Measurements from ENCODE around the gene FGF22. TPM values are rescaled to one million over a fixed set of nuclear protein-coding genes. Genes with fewer than 3 reads are reported as not detected.
"Not testable (repeated sequence)": the region's sequence is repeated elsewhere in the genome, so short reads cannot be mapped to it uniquely, and the experiment has no call there.

FGF22 gene
- polyA plus RNA-seq, 2 of the 4 experiments (the other 2 are of a cell fraction), result 0.13 to 1.0 TPM

GRCh38 chr19:619286-620002 is 20.2 kb upstream of the FGF22 start:
- peaks cover 22% of the 10 kb centered on the region for H3K4me1 ChIP-seq
- H3K4me3 ChIP-seq, result no peak overlapping the region
- 97% methylated on average over 18 of the region's 47 CpGs for WGBS (ENCODE audit: missing lambda C conversion rate)
- ChIA-PET CTCF (no interaction called here), POLR2A (no interaction called here)
- no peak overlapping the region for H3K4me2 ChIP-seq
- no peak for TF ChIP-seq RNF2 (IDR thresholded peaks at IDR 0.05; ENCODE audit: borderline replicate concordance, low read depth)
- no peak for TF ChIP-seq TFCP2L1 (CRISPR knock-in tag; IDR thresholded peaks at IDR 0.05)
- TF ChIP-seq ZFP36 (IDR thresholded peaks at IDR 0.05; ENCODE audit: borderline replicate concordance, partially characterized antibody), result no peak
- no peak for TF ChIP-seq ESRRA (IDR thresholded peaks at IDR 0.05; ENCODE audit: borderline replicate concordance, low read length)
- TF ChIP-seq JUN (IDR thresholded peaks at IDR 0.05), result no peak
- no peak for TF ChIP-seq BHLHE40 (IDR thresholded peaks at IDR 0.05; ENCODE audit: low read depth, low read length)
- no peak for TF ChIP-seq TP53 (CRISPR knock-in tag; IDR thresholded peaks at IDR 0.05)
- TF ChIP-seq MAZ (IDR thresholded peaks at IDR 0.05; ENCODE audit: borderline replicate concordance, low read depth, low read length), result no peak
- no peak for ATAC-seq
- no peaks in the 10 kb centered on the region for H3K9me3 ChIP-seq
- H3K27ac ChIP-seq, result no peak overlapping the region
- DNase-seq (ENCODE audit: low read depth in 1 of 2, low spot score in 1 of 2), result no peak
- FAIRE-seq, result no peak

GRCh38 chr19:620166-620862 is 19.4 kb upstream of the FGF22 start:
- no peak for ATAC-seq
- no peak for FAIRE-seq
- ChIA-PET POLR2A (no interaction called here), CTCF (interaction anchor here (0.5 kb wide), 1 partner anchor 45 kb away, joined by 3 read pairs; no protein-coding TSS in a partner anchor)
- no peak for TF ChIP-seq FOXS1 (CRISPR knock-in tag; IDR thresholded peaks at IDR 0.05)
- no peak for TF ChIP-seq RNF2 (IDR thresholded peaks at IDR 0.05; ENCODE audit: borderline replicate concordance, low read depth)
- no peak for TF ChIP-seq BHLHE40 (IDR thresholded peaks at IDR 0.05; ENCODE audit: low read depth, low read length)
- no peak for TF ChIP-seq USF2 (IDR thresholded peaks at IDR 0.05)
- no peak for TF ChIP-seq JUNB (IDR thresholded peaks at IDR 0.05)
- no peak for TF ChIP-seq MYC (IDR thresholded peaks at IDR 0.05; ENCODE audit: borderline replicate concordance, low read length)
- TF ChIP-seq CHD2 (IDR thresholded peaks at IDR 0.05; ENCODE audit: low read length, partially characterized antibody), result no peak
- no peak for TF ChIP-seq FOSB (CRISPR knock-in tag; IDR thresholded peaks at IDR 0.05)
- TF ChIP-seq, protein P1, sequence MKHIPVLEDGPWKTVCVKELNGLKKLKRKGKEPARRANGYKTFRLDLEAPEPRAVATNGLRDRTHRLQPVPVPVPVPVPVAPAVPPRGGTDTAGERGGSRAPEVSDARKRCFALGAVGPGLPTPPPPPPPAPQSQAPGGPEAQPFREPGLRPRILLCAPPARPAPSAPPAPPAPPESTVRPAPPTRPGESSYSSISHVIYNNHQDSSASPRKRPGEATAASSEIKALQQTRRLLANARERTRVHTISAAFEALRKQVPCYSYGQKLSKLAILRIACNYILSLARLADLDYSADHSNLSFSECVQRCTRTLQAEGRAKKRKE (CRISPR knock-in tag; IDR thresholded peaks at IDR 0.05; ENCODE audit: low read depth), result no peak
- DNase-seq (ENCODE audit: low read depth in 1 of 2, low spot score in 1 of 2), result no peak
- 95% methylated on average over 28 of the region's 51 CpGs for WGBS (ENCODE audit: missing lambda C conversion rate)
- Histone ChIP-seq H3K4me3 (no peak overlapping the region), H3K4me2 (no peak overlapping the region), H3K27ac (peak overlapping the region in 1 of 2 experiments; percentile 43; a peak in 2 of 6 replicates), H3K4me1 (peaks cover 31% of the 10 kb centered on the region), H3K9me3 (no peaks in the 10 kb centered on the region)

GRCh38 chr19:621191-621590 is 18.5 kb upstream of the FGF22 start:
- H3K9me3 ChIP-seq; H3K4me2 ChIP-seq; FAIRE-seq; POLR2A ChIA-PET; DNase-seq (ENCODE audit: low read depth in 1 of 2, low spot score in 1 of 2); ATAC-seq; H3K4me3 ChIP-seq: not testable (repeated sequence)
- CTCF ChIA-PET, result interaction anchor here (0.5 kb wide), 1 partner anchor 44 kb away, joined by 3 read pairs; no protein-coding TSS in a partner anchor
- peaks cover 33% of the 10 kb centered on the region for H3K4me1 ChIP-seq
- 98% methylated on average over 10 of the region's 48 CpGs for WGBS (ENCODE audit: missing lambda C conversion rate)
- peak overlapping the region in 1 of 2 experiments; percentile 99; a peak in 2 of 6 replicates for H3K27ac ChIP-seq

- Histone ChIP-seq H3K4me2 (no peak overlapping the region), H3K27ac (peak overlapping the region; percentile 17 to 99; a peak in 3 of 6 replicates), H3K4me3 (no peak overlapping the region), H3K4me1 (peaks cover 37% of the 10 kb centered on the region), H3K9me3 (no peaks in the 10 kb centered on the region)
- DNase-seq (ENCODE audit: low read depth in 1 of 2, low spot score in 1 of 2) (no peak), ATAC-seq (no peak), FAIRE-seq (no peak)
- CTCF ChIA-PET, result no interaction called here
- WGBS (ENCODE audit: missing lambda C conversion rate), result 98% methylated on average over 6 of the region's 24 CpGs
- POLR2A ChIA-PET, result no interaction called here
- TF ChIP-seq USF2 (IDR thresholded peaks at IDR 0.05) (no peak), ELK1 (IDR thresholded peaks at IDR 0.05; ENCODE audit: low read depth, low read length) (no peak), FOSB (CRISPR knock-in tag; IDR thresholded peaks at IDR 0.05) (no peak), KDM1A (IDR thresholded peaks at IDR 0.05; ENCODE audit: low read depth) (no peak), SREBF2 (IDR thresholded peaks at IDR 0.05) (no peak), TP53 (CRISPR knock-in tag; IDR thresholded peaks at IDR 0.05) (no peak), CHD4 (IDR thresholded peaks at IDR 0.05; ENCODE audit: borderline replicate concordance) (no peak), NR3C1 (IDR thresholded peaks at IDR 0.05) (no peak), ZSCAN20 (CRISPR knock-in tag; IDR thresholded peaks at IDR 0.05) (no peak)
- TF ChIP-seq, protein P2, sequence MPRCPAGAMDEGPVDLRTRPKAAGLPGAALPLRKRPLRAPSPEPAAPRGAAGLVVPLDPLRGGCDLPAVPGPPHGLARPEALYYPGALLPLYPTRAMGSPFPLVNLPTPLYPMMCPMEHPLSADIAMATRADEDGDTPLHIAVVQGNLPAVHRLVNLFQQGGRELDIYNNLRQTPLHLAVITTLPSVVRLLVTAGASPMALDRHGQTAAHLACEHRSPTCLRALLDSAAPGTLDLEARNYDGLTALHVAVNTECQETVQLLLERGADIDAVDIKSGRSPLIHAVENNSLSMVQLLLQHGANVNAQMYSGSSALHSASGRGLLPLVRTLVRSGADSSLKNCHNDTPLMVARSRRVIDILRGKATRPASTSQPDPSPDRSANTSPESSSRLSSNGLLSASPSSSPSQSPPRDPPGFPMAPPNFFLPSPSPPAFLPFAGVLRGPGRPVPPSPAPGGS (IDR thresholded peaks at IDR 0.05), result no peak
Measured at GRCh38 chr19:621819-622218, 17.9 kb upstream of the FGF22 start.
